Left renal cortex interstitium (tissue), 4 donors: ENCODE measurements around the gene CFAP77. TPM values are rescaled to one million over a fixed set of nuclear protein-coding genes. Genes with fewer than 3 reads are reported as not detected.

Experiments
- DNase-seq, 4 donors: peaks; one replicate each; pipeline ENCODE4 v3.0.0-alpha.2; 2013; ENCODE audit warnings: low read depth in 4 of 4, low spot score in 2 of 4, missing footprints in 1 of 4
- polyA plus RNA-seq, 4 donors: library from polyadenylated mRNA; unstranded; fragments of 120-200 nt; gene quantifications; one replicate each; pipeline ENCODE4 v1.2.1, GENCODE V29; 2013; ENCODE audit not compliant: insufficient read length in 4 of 4

Gene CFAP77
- polyA plus RNA-seq, 4 donors: 0.68 to 1.6 (median 1.2) TPM

DNA sequence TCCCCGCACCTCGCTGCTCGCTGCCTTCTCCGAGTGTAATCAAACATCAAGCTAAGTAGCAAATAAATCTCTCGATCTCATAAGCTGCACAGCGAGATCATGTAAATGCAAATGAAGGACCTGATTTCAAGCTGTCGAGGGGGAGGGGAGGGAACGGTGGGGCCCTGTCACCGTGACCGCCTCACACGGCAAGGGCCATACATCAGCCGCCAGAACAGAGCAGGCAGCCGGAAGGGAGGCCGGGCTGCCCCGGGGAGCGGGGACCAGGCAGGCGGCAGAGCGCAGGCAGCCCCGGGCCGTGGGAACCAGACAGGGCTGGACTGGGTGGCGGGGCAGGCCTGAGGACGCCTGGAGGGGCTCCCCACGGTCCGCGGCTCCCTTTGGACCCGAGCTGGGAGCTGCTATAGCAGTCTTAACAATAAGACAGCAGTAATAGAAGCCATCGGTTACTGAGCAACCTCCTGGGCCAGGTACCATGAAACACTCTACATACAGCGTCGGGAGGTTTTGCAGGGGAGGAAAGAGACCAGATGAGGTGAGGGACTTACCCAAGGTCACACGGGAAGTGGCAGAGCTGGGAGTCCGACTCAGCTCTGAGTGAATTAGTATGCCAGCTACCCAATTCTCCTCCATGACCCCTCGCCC lies 76.8 kb downstream of the CFAP77 start:
- peak in 1 of 4 donors; percentile 39 for DNase-seq

DNA sequence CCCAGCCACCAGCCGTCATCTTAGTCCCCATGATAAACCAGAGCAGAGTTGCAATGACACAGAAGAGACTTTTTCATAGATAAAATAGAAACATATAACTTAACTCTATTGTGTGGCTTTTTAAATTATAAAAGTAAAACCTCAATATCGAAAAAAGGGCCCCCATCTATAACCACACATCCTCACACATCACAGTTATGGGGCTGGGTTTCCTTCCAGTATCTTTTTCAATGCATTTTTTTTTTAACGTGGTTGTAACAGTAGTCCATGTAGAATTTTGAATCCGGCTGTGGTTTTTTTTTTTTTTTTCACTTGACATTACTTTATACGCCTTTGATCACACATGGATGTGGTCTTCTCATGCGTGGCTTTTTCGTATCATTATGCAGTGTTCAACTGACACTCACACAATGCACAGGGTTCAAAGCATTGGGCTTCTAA lies 77.4 kb downstream of the CFAP77 start:
- DNase-seq: no peak

DNA sequence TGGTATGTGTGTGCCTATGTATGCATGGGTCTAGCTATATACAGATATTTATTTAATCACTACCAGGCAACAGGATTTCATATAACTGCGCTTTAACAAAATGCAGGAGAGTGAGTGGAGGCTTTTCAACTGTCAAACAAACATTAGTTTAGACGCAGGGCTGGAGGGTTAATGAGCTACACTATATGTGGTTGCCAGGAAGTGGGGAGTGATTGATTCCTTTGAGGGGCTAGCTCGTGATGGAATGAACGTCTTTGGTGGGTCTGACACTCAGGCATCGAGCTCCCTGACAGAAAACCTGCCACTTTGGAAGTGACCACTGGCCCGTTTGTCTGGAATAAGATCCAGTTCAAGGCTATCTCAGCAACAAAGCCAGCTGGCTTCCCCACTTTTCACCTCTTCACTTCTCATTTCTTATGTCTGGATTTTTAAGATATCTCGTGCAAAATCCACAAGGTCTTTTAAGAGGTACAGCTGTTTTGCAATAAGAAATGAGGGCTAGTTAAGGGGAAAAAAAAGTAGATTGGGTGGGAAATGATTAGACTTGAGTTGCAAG lies 78.0 kb downstream of the CFAP77 start:
- DNase-seq: no peak

DNA sequence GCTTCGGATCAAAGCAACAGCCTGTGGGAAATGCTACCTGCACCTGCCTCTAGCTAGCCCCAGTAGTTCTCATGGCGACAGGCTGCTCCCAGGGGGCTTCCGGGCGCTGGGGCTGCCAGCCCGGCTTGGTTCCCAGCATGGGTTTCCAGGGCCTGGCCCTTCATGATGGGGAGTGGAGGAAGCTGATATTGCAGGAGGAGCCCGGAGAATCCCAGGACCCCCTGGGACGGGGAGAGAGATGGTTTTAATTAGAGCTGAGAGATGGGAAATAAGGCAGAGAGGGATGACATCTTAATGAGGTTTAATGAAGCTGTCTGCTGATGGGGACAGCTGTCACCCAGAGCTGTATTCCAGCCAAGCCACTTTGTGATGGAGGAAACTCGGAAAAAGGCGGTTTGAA lies 78.6 kb downstream of the CFAP77 start:
- no peak for DNase-seq

DNA sequence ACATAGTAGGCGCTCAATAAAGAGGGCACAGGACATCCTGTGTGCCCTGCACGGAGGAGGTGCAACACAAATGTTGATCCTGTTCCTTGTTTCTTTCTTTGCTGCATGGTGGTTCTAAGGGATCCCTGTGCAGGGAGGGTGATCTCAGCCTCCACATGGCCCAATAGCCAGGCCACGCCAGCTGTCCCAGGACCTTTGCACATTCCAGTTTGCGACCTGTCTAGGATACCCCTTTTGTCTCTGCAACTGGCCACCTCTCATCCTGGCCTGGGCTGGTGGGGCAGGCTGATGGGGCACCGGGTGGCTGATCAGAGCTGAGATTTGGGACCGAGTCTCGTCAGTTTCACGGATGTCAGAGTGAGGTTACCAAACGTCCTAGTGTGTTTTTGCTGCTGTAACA lies 79.5 kb downstream of the CFAP77 start:
- no peak for DNase-seq

DNA sequence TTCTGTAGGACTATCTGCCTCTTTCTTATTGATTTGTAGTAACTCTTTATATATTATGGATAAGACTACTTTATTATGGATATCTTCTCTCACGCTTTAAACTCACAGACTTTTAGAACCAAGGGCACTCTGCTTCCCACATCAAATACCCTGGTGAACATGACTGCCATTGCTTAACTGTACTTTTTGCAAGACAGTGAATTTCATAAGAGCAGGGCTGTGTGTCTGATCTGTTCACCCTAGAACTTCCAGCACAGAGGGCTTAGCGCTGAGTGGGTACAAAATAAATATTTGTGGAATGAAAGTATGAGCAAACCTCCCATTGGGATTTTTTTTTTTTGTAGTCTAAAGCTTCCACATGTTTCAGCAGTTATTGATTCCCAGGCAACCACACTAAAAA lies 84.8 kb downstream of the CFAP77 start:
- no peak for DNase-seq

DNA sequence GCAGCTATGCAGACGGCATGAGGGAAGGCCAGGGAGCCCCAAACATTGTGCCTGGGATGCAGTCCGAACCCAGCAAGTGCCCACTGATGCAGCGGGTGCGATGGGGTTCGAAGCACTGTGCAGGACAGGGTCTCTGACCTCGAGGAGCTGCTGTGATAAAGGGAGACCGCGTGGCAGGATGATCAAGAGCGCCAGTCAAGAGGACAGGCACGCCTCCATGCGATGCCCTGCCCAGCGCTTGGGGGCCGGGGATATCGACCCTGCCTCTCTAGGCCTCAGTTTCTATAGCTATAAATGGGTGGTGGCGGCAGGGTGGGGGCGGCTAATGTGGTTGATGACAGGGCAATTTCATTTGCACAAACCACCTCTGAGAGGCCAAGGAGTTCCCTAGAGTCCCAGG lies 87.7 kb downstream of the CFAP77 start:
- no peak for DNase-seq

DNA sequence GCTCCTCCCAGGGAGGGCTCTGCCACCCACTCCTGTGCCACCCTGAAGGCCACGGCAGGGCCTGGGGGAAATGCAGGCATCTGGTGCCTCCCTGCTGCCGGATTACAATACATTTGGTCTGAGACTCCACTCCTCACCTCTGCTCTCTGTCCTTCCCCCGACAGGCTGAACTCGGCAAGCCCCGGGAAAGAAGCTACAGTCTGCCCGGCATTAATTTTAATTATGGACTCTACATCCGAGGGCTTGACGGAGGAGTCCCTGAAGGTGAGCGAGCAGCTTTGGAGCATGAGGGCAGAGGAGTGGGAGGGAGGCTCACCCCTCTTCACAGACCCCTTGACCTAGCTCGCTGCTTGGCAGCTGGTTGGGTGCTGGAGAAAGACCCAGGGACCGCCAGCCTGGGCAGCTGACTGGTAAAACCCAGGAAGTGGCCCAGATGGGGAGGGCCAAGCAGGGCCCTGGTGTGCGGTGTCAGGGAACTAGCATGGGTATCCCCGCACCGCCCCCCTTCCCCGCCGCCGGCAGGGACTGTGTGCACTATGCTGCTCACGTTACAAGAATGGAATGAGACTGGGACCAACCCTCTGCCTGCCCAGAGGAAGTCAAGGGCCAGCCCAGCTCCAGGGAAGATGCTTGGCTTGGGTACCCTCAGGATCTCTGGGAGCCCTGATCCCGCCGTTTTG lies 88.7 kb downstream of the CFAP77 start:
- DNase-seq: no peak

DNA sequence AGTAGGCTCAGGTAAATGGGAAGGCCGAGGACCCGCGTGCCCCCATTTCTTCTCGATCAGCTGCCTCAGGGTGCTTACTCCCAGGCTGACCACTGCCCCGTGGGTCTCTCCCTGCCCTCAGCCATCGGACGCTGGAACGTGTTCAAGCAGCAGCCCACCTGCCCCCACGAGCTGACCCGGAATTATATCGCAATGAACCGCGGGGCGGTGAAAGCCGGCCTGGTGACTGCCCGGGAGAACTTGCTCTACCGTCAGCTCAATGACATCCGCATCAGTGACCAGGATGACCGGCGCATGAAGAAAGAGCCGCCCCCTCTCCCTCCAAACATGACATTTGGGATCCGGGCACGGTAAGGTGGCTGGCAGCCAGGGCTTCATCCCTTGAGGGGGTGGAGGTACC lies 89.2 kb downstream of the CFAP77 start:
- no peak for DNase-seq

DNA sequence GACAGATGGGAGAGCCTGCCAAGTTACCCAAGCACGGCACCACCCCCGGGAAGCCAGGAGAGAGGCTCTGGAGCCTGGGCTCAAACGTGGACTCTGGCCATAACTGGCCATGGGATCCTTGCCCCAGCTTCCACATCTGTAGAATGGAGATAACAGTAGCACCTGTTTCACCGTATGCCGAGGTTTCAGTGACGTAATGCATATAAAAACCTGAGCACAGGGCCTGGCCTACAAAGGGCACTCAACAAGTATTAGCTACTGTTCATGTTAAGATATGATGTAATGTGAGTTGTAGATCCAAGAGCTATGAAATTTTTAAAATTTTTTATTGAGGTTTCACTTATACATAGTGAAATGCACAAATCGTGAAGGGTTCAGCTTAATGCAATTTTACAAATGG lies 90.2 kb downstream of the CFAP77 start:
- no peak for DNase-seq

DNA sequence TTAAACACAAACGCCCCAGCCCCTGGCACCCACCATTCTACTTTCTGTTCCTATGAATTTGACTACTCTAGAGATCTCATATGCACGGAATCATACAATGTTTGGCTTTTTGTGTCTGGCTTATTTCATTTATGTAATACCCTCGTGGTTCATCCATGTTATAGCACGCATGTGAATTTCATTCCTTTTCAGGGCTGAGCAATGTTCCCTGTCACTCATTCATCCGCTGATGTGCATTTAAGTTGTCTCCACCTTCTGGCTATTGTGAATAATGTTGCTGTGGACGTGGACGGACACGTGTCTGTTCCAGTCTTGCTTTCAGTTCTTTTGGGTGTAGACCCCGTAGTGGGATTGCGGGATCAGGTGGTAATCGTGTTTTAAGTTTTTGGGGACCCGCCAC lies 92.5 kb downstream of the CFAP77 start:
- DNase-seq: no peak

DNA sequence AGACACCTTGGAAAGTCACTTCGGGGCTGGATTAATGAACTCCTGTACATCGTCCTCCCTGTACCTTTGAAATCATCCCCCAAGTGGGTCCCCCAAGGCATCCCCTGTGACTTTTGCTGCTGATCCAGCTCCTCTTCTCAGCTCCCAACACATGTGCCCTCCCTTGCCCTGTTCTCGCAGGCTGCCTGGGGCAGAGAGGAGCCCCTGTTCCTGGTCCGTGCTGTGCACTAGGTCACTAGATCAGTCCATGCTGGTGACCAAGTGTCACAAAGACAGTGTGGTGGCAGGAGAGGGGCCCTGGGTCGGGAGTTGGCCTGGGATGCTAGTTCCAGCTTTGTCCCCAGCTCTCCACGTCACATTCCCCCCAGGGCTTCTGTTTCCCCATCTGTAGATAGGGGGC lies 93.1 kb downstream of the CFAP77 start:
- DNase-seq: no peak

DNA sequence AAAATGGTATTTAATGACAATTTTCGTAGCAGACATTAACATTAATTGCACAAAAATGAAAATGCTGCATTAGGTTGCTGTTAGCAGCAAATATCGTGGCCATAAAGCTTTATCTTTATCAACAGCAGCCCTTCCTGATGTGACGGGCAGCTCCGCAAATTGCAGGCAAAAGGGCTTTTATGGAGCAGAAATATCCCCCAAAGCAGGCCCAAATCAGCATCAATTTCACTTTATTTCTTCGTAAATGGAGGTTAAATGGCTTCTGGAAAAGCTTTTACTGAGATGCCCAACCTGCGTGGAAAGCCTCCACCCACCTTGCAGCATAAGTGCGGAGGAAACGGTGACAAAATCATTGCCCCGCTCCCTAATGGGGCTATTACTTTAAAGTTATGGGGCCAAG lies 94.5 kb downstream of the CFAP77 start:
- no peak for DNase-seq

DNA sequence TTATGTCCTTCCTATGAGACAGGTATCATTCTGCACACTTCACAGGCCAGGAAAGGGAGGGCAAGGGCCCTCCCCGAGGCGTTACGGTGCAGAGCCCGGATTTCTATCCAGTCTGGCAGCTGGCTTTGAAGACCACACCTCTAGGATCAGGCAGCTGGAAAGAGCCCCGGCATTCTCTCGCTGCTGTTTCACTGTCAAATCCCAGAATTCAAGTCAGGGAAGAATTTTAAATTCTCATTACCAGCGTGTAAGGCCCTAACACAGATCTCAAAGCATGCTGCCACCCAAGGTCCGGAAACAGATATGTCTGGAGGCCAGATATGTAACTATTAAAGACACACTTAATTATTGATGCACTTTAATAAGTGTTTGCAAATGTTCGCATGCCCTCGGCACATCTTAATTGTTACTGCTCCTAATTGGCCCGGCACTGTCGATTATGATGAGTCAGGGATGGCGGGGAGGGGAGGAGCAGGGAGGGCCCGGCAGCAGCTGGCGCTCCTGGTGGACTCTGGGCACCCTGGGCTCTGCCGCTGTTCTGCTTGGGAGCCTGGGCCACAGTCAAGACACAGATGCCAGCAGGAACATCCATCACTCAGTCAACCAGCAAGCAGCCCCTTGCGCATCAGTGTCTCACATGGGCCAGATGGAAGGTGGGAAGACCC lies 96.1 kb downstream of the CFAP77 start:
- DNase-seq: no peak

DNA sequence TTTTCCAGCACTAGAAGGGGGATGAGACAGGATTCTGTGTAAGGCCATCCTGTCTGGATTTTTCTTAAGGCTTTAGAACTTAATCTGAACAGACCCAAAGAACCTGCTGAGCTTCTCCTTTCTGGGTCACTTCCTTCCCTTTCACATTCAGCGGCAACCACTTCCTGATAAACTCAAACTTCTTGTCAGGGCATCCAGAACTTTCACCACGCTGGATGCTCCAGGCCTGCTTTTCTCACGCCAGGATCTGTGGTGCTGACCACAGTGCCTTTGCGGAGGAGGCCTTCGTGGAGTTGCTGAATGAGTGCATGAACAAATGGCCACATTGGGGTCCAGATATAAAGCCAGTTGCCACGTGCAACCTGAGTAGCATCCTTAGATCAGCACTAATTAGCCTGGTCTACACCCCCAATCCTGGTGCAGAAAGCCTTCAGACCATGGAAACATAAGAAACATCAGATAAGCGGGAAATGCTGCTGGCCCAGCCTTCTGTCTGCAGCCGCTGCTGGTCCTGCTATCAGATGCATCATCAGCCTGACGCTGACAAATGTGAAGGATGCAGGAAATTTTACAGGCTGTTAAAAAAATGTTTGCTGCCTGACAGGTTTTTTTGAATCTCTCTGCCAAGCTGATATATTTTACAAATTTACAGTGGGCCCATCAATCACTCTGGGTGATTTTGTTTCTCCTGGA lies 97.1 kb downstream of the CFAP77 start:
- no peak for DNase-seq

DNA sequence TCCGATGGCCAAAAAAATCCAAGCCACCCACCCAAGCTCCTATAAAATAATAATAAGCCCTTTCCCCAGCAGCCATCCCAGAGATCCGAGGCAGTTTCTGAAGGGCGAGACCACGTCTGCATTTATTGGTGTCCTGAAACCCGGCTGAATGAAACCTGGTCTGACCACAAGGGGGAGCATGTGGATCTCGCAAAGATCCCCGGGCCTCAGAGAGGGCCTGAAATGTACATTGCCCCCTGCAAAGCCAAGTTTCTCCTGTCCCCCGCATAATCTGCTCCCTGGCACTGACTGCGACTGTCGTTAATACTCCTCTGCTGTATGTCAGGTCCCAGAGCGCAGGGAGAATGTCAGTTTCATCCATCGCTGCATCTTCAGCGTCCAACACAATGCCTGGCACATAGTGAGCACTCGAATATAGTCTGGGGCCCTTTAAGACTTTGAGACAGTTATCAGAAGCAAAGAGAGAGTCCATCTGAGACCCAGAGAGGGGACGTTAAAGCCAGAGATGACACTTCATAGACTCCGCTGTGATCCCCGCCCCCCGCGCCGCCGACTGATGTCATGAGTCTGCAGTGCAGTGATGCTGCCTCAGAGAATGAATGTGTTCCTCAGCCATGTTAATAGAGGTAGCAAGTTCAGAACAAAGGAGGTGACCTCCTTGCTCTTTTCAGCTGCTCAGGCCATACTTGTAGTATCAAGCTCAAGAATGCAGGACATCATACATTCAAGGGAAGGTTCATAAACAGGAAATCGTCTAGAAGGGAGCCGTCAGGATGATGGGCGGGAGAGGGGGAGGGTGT lies 97.9 kb downstream of the CFAP77 start:
- DNase-seq: peak in 1 of 4 donors; percentile 69

DNA sequence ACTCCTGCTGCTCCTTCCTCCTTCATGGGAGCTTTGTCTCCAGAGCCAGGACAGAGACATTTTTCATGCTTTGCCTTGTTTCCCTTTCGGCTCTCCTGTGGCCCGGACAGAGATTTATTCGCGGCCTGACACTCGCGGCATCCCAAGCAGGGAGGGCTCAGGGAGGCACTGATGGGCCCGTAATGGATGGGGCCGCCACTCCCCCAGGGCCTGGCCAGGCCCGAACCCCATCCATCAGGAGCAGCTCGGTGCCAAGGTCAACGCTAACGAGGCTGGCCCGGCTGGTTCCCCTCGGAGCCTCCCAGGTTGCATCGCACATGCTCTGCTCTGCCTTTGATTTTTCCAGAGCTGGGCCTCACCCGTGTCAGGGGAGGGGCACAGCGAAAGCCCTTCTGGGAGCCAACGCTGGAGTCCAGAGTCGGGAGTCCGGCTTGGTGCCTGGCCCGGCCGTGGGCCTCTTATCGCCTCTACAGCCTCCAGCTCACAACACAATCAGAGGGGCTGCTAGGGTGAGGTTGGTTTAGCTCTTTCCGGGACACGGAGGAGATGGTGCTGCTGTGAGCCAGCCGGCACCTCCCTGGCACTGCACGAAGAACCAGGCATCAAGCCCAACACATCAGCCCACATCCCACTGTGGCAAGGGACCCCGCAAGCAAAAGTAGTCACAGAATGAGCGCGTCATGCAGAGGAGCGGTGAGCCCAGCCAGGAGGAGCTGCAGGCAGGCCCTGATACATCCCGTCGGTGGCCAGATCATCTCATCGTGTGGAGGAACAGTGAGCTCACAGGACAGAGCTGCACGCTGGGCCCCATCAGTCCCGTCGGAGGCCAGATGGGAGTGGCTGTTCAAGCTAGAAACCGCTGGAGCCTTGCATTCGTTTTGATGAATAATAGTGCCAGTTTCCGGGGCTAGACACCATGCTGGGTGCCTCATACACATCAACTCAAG lies 100.2 kb downstream of the CFAP77 start:
- DNase-seq: no peak

DNA sequence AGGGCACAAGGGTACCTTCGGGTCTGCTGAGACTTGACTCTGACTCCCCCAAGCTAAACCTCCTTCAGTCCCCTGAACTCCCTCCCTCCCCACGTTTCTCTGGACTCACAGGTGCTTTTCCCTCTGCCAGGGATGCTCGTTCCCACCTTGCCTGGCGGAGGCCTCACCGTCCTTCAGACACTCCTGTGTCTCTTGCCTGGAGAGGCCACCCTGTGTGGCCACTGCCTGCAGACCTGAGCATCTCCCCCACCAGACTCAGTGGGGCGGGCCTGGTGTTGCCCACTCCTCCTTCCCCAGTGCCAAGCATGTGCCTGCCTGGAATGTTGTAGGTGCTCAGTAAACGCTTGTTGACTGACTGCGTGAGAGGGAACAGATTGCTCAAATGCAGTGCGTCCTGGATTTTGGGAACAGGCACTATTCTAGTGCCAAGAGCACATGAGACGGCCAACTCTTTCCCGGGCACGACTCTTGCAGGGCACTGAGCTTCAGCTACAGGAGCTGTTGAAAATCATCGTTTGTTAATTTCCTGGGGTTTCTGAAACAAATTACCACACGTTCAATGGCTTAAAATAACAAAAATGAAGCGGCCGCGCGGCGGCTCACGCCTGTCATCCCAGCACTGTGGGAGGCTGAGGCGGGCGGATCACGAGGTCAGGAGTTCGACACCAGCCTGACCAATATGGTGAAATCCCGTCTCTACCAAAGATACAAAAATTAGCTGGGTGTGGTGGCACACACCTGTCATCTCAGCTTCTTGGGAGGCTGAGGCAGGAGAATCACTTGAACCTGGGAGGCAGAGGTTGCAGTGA lies 101.4 kb downstream of the CFAP77 start:
- DNase-seq: no peak
